IPS-NIHi11 (cell line): ENCODE data around the gene PNMA6E.
A peak's percentile ranks its signal among the peaks of the same experiment; 100 is the strongest.
"Not testable (repeated sequence)": the region's sequence is repeated elsewhere in the genome, so short reads cannot be mapped to it uniquely, and the experiment has no call there.

ENCODE experiments used
- DNase-seq: peaks from one replicate; pipeline ENCODE4 v3.0.0; 2012; ENCODE audit warnings: mixed read lengths, low spot score

The PNMA6E gene

GRCh38 chrX:153408221-153408721 lies 7.1 kb upstream of the PNMA6E start:
- DNase-seq: no peak

- no peak for DNase-seq
These were observed 6.6 kb upstream of the PNMA6E start for GRCh38 chrX:153407736-153408135.

- no peak for DNase-seq
These were observed 5.8 kb upstream of the PNMA6E start for GRCh38 chrX:153406903-153407302.

GRCh38 chrX:153406011-153406410 lies 4.9 kb upstream of the PNMA6E start:
- DNase-seq: no peak

GRCh38 chrX:153405426-153405825 lies 4.3 kb upstream of the PNMA6E start:
- no peak for DNase-seq

- DNase-seq: not testable (repeated sequence)
These were observed 3.2 kb upstream of the PNMA6E start for GRCh38 chrX:153404333-153404732.

- peak; percentile 89 for DNase-seq
These were observed 711 bp downstream of the PNMA6E start for GRCh38 chrX:153400146-153401132.

- DNase-seq: no peak
These were observed 2.7 kb downstream of the PNMA6E start for GRCh38 chrX:153398275-153398960.

- DNase-seq: no peak
These were observed 3.7 kb downstream of the PNMA6E start for GRCh38 chrX:153397256-153397960.

- DNase-seq: no peak
These were observed 4.6 kb downstream of the PNMA6E start for GRCh38 chrX:153396320-153397195.

- DNase-seq: no peak
These were observed 5.4 kb downstream of the PNMA6E start for GRCh38 chrX:153395613-153396319.

- DNase-seq: no peak
These were observed 6.5 kb downstream of the PNMA6E start for GRCh38 chrX:153394612-153395011.

- DNase-seq: no peak
These were observed 8.4 kb downstream of the PNMA6E start for GRCh38 chrX:153392642-153393321.

GRCh38 chrX:153389460-153389768 lies 11.7 kb downstream of the PNMA6E start:
- not testable (repeated sequence) for DNase-seq

- no peak for DNase-seq
These were observed 12.3 kb downstream of the PNMA6E start for GRCh38 chrX:153388722-153389459.

- no peak for DNase-seq
These were observed 13.0 kb downstream of the PNMA6E start for GRCh38 chrX:153387987-153388721.

- DNase-seq: no peak
These were observed 13.8 kb downstream of the PNMA6E start for GRCh38 chrX:153387345-153387744.

- no peak for DNase-seq
These were observed 15.1 kb downstream of the PNMA6E start for GRCh38 chrX:153386097-153386496.

- not testable (repeated sequence) for DNase-seq
These were observed 16.2 kb downstream of the PNMA6E start for GRCh38 chrX:153384973-153385372.
